Calu3 (cell line): Measurements from ENCODE around the gene EFCAB12. TPM values are rescaled to one million over a fixed set of nuclear protein-coding genes. Genes with fewer than 3 reads are reported as not detected.
A peak's percentile ranks its signal among the peaks of the same experiment; 100 is the strongest.
"Not testable (repeated sequence)": the region's sequence is repeated elsewhere in the genome, so short reads cannot be mapped to it uniquely, and the experiment has no call there.

Source experiments
- BruUV-seq: library from RNA; stranded (reverse); fragments of 400-500 nt; replicated peaks from 2 replicates; lab custom pipeline; 2021; lab: Mats Ljungman, UMichigan
- CTCF ChIA-PET: fragments of 300-600 bp; sonication (Branson Sonifier 250); formaldehyde crosslinking; loops from one replicate; lab custom pipeline; 2022; ENCODE audit warnings: antibody characterized with exemption; lab: Charles Lee
- DNase-seq: peaks from one replicate; pipeline ENCODE4 v3.0.0; 2022
- H3K27ac Mint-ChIP-seq: one replicate; pipeline ENCODE4 v1.8.0; 2022; ENCODE audit warnings: mixed read lengths; ENCODE audit not compliant: unreplicated experiment
- H3K27me3 Mint-ChIP-seq: one replicate; pipeline ENCODE4 v1.8.0; 2022; ENCODE audit warnings: mixed read lengths; ENCODE audit not compliant: unreplicated experiment
- H3K36me3 Mint-ChIP-seq: one replicate; pipeline ENCODE4 v1.8.0; 2022; ENCODE audit warnings: mild to moderate bottlenecking, moderate library complexity, mixed read lengths; ENCODE audit not compliant: insufficient read depth, unreplicated experiment
- H3K4me1 Mint-ChIP-seq: one replicate; pipeline ENCODE4 v1.8.0; 2022; ENCODE audit warnings: mild to moderate bottlenecking, low read depth, mixed read lengths; ENCODE audit not compliant: unreplicated experiment
- H3K4me3 Mint-ChIP-seq: one replicate; pipeline ENCODE4 v1.8.0; 2022; ENCODE audit warnings: mild to moderate bottlenecking, low read depth, moderate library complexity, mixed read lengths; ENCODE audit not compliant: unreplicated experiment
- H3K9me3 Mint-ChIP-seq: one replicate; pipeline ENCODE4 v1.8.0; 2022; ENCODE audit warnings: low read depth, mixed read lengths; ENCODE audit not compliant: unreplicated experiment
- intact Hi-C: fragments of 100-400 bp; cut with micrococcal nuclease; formaldehyde crosslinking; loops from one replicate; pipeline ENCODE4 v1.10.0; 2022; ENCODE audit not compliant: unreplicated experiment
- total RNA-seq: library from RNA; stranded (reverse); gene quantifications from 2 replicates; pipeline ENCODE4 v1.2.3, GENCODE V29; 2022
- TF ChIP-seq, protein P1 (sequence below): fragments of 200-600 bp; IDR thresholded peaks from one replicate; pipeline ENCODE4 v1.8.0; 2022; ENCODE audit warnings: antibody characterized with exemption; ENCODE audit not compliant: unreplicated experiment

EFCAB12 gene
- total RNA-seq, 1 experiment from 2014 or later = 0.42 TPM

DNA sequence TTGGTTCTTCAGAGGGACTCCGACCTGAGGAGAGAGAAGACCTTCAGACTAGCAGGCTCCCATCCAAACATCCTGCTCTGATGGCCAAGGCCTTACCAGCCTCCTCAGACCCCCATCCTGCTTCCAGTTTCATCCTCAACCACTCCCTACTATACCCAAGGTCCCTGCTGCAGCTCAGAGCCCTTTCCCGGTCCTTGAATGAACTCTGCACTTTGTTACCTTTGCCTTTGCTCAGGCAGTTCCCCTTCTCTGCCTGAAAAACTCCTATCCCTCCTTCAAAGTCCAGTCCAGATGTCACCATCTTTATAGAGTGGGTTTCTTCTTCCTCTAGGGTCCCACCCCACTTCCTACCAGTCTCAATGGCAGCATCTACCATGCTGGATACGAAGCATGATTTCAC is 13.1 kb downstream of the EFCAB12 start:
- H3K27ac Mint-ChIP-seq = no peak overlapping the region
- TF ChIP-seq, protein P1, sequence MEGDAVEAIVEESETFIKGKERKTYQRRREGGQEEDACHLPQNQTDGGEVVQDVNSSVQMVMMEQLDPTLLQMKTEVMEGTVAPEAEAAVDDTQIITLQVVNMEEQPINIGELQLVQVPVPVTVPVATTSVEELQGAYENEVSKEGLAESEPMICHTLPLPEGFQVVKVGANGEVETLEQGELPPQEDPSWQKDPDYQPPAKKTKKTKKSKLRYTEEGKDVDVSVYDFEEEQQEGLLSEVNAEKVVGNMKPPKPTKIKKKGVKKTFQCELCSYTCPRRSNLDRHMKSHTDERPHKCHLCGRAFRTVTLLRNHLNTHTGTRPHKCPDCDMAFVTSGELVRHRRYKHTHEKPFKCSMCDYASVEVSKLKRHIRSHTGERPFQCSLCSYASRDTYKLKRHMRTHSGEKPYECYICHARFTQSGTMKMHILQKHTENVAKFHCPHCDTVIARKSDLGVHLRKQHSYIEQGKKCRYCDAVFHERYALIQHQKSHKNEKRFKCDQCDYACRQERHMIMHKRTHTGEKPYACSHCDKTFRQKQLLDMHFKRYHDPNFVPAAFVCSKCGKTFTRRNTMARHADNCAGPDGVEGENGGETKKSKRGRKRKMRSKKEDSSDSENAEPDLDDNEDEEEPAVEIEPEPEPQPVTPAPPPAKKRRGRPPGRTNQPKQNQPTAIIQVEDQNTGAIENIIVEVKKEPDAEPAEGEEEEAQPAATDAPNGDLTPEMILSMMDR = no peak
- H3K36me3 Mint-ChIP-seq = no peaks in the 10 kb centered on the region
- intact Hi-C loops = no loop called here
- BruUV-seq = no TSS peak
- peaks cover 37% of the 10 kb centered on the region for H3K4me1 Mint-ChIP-seq
- H3K27me3 Mint-ChIP-seq = no peaks in the 10 kb centered on the region
- CTCF ChIA-PET = interaction anchor here (0.5 to 2.9 kb wide), 5 partner anchors 13 to 452 kb away, joined by 3 to 20 read pairs (median 5); partner anchors contain the start of gene EFCAB12
- no peak overlapping the region for H3K4me3 Mint-ChIP-seq
- H3K9me3 Mint-ChIP-seq = no peaks in the 10 kb centered on the region
- no peak for DNase-seq

DNA sequence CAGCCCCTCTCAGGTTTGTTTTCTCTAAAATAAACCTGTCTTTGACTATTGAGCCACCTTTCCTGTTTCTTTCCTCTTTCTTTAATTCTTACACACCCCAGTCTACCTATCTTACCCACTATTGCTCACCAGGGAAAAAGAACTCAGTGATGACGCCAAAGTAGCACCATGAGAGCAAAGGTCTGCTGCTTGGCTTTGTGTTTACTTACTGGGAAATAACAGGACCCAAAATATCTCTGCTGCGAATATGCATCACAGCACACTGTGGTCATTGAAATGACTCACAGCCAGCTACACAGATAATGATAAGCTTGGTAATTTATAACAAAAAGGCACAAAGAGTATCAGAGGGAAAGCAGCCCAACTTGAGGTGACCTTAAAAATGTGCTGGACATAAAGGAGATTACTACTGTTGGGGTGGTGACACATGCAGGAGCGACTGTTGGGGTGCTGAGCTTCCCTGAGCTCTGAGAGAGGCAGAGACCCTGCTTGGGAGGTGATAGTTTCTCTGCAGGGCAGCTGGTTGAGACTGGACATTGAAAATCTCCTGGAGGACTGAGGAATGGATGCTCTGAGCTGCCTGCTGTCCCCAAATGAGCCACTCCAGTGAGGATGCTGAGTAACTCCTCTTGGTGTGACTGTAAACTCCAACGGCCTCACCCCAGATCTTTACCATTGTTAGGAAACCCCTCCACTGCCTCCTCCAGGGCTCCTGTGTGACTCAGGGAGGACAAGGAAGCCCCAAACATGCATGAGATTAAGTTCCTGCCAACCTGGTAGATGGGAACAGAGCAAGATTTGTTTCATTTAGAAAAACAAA is 14.5 kb downstream of the EFCAB12 start:
- peak overlapping the region; percentile 17 for H3K4me3 Mint-ChIP-seq
- no peaks in the 10 kb centered on the region for H3K9me3 Mint-ChIP-seq
- H3K4me1 Mint-ChIP-seq = peaks cover 37% of the 10 kb centered on the region
- CTCF ChIA-PET = interaction anchor here (0.6 to 2.9 kb wide), 10 partner anchors 12 to 217 kb away, joined by 3 to 20 read pairs (median 5); partner anchors contain the start of genes EFCAB12, IFT122 and MBD4
- no peaks in the 10 kb centered on the region for H3K36me3 Mint-ChIP-seq
- no TSS peak for BruUV-seq
- DNase-seq = peak; percentile 66
- H3K27me3 Mint-ChIP-seq = no peaks in the 10 kb centered on the region
- intact Hi-C loops = no loop called here
- TF ChIP-seq, protein P1 = no peak
- H3K27ac Mint-ChIP-seq = peak overlapping the region; percentile 70

DNA sequence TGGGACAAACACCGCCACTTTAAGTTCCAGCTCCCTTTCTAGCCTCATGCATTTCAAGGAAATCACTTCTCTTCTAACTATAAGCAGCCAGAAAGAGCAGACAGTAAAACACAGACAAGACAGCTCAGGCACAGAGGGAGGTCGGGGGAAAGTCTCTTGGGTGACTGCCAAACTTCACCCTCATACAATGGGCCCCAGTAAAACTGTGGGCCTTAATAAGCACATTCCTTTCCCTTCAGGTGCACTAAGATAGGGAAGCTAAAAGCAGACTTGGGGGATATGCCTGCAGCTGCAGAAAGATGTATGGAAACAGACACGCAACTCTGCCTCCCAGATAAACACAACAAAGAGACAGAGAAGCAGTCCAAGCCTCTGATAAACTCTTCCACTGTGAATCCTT is 15.2 kb downstream of the EFCAB12 start:
- not testable (repeated sequence) for H3K9me3 Mint-ChIP-seq

DNA sequence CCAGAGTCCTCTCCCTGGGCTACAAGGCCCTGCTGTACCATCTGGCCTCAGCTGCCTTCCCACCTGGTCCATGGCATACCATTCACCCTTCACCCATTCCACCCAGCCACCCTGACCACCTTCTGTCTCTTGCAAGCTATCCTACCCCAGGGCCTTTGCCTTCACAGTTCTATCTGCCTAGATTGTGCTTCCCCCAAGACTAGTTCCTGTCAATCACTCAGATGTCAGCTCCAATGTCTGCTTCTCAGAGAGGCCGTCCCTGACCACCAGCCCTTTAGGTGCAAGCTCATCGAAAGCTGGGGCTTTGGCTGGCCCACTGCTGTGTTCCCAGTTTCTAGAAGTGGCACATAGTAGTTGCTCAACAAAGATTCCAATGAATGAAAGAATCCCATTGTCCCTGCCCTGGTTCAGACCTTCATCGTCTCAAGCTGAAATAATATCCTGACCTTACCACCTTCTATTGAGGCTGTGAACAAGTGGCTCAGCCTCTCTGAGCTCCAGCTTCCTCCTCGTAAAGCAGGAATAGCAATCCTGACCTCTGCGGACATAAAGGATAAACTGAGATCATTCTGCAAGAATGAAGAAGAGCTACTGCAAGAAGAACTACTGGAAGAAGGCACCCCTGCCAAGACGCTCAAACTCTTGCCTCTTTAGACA is 15.8 kb downstream of the EFCAB12 start:
- Mint-ChIP-seq H3K27ac (peak overlapping the region; percentile 70), H3K4me1 (peaks cover 37% of the 10 kb centered on the region), H3K4me3 (peak overlapping the region; percentile 17), H3K36me3 (no peaks in the 10 kb centered on the region), H3K9me3 (no peaks in the 10 kb centered on the region), H3K27me3 (no peaks in the 10 kb centered on the region)
- CTCF ChIA-PET = interaction anchor here (0.5 to 2.9 kb wide), 5 partner anchors 11 to 97 kb away, joined by 3 to 20 read pairs (median 6); a partner anchor contains a TSS
- no peak for DNase-seq
- no TSS peak for BruUV-seq
- intact Hi-C loops = no loop called here
- TF ChIP-seq, protein P1 = no peak

More for the DNA sequence above, 15.2 kb downstream of the EFCAB12 start:
- H3K27me3 Mint-ChIP-seq, intact Hi-C loops, DNase-seq, H3K36me3 Mint-ChIP-seq, BruUV-seq: not testable (repeated sequence)
- Mint-ChIP-seq H3K27ac (peak overlapping the region; percentile 70), H3K4me1 (peaks cover 37% of the 10 kb centered on the region), H3K4me3 (peak overlapping the region; percentile 17)
- CTCF ChIA-PET = interaction anchor here (0.8 to 2.9 kb wide), 7 partner anchors 12 to 97 kb away, joined by 3 to 20 read pairs (median 6); partner anchors contain the start of genes EFCAB12, IFT122 and MBD4
